ENCODE data around the gene SPATA1.

DNA sequence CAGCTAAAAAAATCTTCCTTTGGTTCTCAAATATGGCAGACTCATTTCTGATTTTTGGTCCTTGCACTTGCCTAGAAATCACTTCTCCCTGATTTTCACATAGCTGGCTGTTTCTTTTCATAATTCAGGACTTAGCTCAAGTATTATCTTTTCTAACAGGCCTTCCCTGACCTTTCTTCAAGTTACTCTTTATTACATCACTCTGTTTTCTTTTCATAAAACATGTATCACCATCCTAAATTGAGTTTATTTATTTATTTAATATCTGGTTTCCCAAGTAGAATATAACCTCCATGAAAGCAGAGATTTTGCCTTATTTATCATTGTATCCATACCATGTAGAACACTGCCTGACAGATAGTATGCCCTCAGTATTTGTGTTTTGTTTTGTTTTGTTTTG, 18.4 kb downstream of the SPATA1 start:
- TF ChIP-seq CTCF (IDR thresholded peaks at IDR 0.05) (no peak), POLR2AphosphoS5 (IDR thresholded peaks at IDR 0.05) (no peak), POLR2A (IDR thresholded peaks at IDR 0.05) (no peak)

Data from sigmoid colon (tissue), 4 donors.